Esophagus squamous epithelium (tissue), 4 donors: Measurements from ENCODE around the gene RAET1L.

ENCODE experiments used
- POLR2A ChIP-seq, 4 donors: fragments of 450-650 bp; IDR thresholded peaks; one replicate each; pipeline ENCODE4 v1.6.1; 2017; ENCODE audit warnings: antibody characterized with exemption in 4 of 4, mild to moderate bottlenecking in 4 of 4, moderate library complexity in 3 of 4
- TF ChIP-seq, protein P1 (sequence below), 6 experiments: fragments of 450-650 bp in 4 of 6; fragments of 200-600 bp in 2 of 6; sonication (generic) in 2 of 6; IDR thresholded peaks; one replicate each; pipeline ENCODE4 v1.5.1; 2016 to 2019; ENCODE audit warnings: antibody characterized with exemption in 6 of 6, mild to moderate bottlenecking in 4 of 6, moderate library complexity in 4 of 6

DNA sequence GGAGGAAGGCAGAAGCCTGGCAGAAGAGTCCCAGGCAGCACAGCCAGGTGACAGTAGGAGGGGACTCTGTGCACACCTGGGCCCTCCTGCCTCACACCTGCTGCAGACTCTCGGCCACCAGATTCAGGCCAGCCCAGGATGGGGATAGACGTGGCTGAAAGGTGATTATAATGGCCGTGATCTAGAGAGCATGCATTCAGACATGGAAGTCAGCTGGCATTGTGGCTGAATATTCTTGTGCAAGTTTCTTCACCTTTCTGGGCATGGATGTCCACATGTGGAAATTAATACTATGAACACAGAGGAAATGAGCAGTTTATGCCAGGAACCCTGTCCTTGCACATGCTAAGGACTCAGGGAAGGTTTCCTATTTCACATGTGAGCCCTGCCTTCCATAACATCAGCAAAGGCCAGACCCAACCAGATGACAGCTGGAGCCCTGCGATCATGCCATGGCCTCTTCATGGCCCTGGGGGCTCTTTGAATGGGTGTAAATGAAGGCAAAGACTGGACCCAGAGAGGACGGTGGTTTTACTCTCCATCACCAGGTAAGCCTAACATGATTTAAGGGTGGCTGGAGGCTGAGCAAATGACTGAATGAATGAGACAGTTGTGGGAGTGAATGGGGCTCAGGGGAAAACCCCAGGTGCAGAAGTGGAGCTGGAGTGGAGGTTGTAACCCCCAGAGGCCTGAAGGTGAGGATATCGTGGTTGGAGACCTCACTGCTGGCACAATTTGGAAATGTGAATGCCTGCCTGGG is 2.7 kb upstream of the RAET1L start:
- no peak for TF ChIP-seq POLR2A (IDR thresholded peaks at IDR 0.05)
- TF ChIP-seq, protein P1, sequence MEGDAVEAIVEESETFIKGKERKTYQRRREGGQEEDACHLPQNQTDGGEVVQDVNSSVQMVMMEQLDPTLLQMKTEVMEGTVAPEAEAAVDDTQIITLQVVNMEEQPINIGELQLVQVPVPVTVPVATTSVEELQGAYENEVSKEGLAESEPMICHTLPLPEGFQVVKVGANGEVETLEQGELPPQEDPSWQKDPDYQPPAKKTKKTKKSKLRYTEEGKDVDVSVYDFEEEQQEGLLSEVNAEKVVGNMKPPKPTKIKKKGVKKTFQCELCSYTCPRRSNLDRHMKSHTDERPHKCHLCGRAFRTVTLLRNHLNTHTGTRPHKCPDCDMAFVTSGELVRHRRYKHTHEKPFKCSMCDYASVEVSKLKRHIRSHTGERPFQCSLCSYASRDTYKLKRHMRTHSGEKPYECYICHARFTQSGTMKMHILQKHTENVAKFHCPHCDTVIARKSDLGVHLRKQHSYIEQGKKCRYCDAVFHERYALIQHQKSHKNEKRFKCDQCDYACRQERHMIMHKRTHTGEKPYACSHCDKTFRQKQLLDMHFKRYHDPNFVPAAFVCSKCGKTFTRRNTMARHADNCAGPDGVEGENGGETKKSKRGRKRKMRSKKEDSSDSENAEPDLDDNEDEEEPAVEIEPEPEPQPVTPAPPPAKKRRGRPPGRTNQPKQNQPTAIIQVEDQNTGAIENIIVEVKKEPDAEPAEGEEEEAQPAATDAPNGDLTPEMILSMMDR (IDR thresholded peaks at IDR 0.05): no peak
